Hepatocyte (in vitro differentiated cells): ENCODE results near the gene UGT1A7.

Source experiments
- CTCF ChIP-seq: fragments of 200-600 bp; sonication (generic); IDR thresholded peaks from 2 replicates; pipeline ENCODE4 v1.5.1; 2016; ENCODE audit warnings: antibody characterized with exemption, mild to moderate bottlenecking; ENCODE audit not compliant: poor library complexity
- EZH2 ChIP-seq: fragments of 200-600 bp; sonication (generic); IDR thresholded peaks from 2 replicates; pipeline ENCODE4 v1.6.1; 2016; ENCODE audit warnings: antibody characterized with exemption, mild to moderate bottlenecking, borderline replicate concordance
- EZH2phosphoT487 ChIP-seq: fragments of 200-600 bp; sonication (generic); IDR thresholded peaks from one replicate; pipeline ENCODE4 v1.6.1; 2018; ENCODE audit warnings: antibody characterized with exemption, mild to moderate bottlenecking, low read depth, moderate library complexity; ENCODE audit not compliant: unreplicated experiment, severe bottlenecking

GRCh38 chr2:233743464-233744259 lies 62.0 kb downstream of the UGT1A7 start:
- TF ChIP-seq CTCF (no peak), EZH2phosphoT487 (no peak), EZH2 (no peak)
